GM15510 (cell line): ENCODE measurements around the gene RNF215.

ENCODE experiments used
- POLR2A ChIP-seq: IDR thresholded peaks from 3 replicates; pipeline ENCODE4 v1.6.1; 2011; ENCODE audit warnings: borderline replicate concordance; ENCODE audit not compliant: insufficient read length; ENCODE audit errors: extremely low read depth

RNF215 gene

DNA sequence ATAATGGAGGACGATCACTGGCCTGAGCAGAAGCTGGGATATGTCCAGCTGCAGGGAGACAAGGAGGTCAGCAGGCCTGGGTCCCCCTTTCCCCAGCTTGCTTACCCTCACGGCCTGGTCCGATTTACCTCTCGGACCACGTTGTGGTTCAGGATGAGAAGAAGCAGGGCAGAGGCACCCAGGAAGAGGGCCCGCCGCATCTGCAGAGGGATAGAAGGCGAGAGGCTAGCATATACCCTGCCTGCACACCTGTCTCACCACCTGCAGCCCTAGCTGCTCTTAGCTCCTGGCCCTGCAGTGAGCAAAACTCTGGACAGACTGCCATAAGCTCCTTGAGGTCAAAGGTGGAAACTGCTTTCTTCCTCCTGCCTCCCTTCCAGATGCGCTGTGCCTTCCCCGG lies 1.3 kb downstream of the RNF215 start:
- TF ChIP-seq POLR2A = no peak

DNA sequence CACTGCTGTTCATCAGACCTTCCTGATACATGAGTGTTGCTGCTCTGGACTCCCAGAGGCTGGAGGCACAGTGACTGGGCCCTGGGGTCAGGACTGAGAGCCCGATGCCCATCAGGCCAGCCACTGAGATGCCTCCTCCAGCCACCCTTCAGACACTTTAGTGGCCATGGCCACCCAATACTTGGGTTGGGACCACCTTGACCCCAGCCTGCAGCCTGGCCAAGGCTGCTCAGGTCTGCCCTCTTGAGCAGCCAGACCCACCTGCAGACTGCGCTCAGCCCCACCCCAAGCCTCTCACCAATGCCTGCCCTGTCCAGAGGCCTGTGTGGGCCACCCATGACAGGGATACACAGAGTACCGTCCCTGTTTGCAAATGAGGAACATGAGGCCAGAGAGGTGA lies 4.2 kb downstream of the RNF215 start:
- TF ChIP-seq POLR2A = no peak

DNA sequence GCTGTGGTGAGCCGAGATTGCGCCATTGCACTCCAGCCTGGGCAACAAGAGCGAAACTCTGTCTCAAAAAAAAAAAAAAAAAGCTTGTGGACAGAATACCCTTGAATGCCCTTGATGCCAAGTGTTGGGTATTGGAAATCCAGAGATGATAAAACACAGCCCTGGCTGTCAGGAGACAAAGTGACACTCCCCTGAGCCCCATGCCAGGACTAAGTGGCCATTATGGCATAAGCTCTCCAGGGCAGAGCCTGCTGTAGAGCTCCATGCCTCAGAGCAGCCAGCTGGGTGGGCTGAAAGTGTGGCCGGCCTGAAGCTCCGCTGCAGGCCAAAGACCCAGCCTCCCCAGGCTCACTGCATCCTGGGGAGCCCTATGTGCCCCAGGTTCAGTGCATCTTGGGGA lies 4.9 kb downstream of the RNF215 start:
- no peak for TF ChIP-seq POLR2A

DNA sequence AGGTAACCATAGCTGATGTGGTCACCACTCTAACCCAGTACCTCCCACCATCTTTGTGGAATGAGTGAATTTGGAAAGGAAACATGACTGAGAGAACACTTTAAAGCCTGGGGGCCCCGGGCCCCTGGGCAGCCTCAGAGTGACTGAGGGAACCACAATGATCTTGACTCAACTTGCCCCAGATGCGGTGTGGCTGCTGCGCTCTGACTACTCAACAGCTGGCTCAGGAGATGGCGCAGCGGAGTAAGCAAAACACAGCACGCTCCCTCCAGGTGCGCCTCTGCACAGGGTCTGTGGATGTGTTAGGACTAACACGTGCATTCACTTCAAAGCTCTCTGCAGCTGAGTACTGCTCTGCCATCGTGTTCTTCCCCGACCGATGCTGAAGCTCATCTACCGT lies 5.9 kb downstream of the RNF215 start:
- TF ChIP-seq POLR2A = no peak

DNA sequence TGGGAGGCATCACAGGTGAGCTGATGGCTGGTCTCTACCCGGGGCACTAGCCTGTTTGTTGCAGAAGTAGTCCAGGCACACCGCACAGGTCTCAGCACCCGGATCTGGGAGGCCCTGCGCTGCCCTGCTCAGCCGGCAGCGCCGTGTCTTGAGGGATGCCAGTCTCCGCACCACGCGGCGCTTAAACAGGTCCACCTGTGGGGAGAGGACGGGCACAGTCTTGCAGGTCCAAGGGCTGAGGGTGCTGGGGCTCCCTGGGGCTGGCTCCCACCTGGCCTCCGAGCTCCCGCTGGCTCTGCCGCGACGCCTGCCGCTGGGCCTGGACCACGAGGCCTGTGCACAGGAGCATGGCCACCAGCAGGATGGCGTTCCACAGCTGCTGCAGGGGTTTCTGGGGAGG lies 7.2 kb downstream of the RNF215 start:
- no peak for TF ChIP-seq POLR2A

DNA sequence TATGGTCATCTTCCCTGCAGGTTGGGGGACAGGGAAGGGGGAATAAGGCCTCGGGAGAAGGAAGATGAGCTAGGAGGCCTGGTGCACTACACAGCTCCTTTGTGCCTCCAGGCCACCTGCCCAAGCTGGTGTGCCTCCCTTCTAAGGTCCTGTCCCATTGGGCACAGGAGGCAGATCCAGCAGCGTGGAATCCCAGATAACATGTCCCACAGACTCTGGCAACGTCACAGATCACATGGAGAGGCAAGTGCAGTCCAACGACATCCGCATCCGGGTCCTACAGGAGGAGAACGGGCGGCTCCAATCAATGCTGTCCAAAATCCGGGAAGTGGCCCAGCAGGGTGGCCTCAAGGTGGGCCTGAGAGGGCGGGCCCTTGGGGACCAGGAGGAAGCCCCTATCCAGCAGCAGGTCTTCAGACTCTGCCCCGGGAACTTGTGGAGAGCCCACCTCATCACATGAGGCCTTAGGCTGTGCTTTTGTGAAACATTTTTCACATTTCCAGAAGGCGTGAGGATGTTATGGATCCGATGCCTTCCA lies 11.8 kb downstream of the RNF215 start:
- TF ChIP-seq POLR2A = no peak

DNA sequence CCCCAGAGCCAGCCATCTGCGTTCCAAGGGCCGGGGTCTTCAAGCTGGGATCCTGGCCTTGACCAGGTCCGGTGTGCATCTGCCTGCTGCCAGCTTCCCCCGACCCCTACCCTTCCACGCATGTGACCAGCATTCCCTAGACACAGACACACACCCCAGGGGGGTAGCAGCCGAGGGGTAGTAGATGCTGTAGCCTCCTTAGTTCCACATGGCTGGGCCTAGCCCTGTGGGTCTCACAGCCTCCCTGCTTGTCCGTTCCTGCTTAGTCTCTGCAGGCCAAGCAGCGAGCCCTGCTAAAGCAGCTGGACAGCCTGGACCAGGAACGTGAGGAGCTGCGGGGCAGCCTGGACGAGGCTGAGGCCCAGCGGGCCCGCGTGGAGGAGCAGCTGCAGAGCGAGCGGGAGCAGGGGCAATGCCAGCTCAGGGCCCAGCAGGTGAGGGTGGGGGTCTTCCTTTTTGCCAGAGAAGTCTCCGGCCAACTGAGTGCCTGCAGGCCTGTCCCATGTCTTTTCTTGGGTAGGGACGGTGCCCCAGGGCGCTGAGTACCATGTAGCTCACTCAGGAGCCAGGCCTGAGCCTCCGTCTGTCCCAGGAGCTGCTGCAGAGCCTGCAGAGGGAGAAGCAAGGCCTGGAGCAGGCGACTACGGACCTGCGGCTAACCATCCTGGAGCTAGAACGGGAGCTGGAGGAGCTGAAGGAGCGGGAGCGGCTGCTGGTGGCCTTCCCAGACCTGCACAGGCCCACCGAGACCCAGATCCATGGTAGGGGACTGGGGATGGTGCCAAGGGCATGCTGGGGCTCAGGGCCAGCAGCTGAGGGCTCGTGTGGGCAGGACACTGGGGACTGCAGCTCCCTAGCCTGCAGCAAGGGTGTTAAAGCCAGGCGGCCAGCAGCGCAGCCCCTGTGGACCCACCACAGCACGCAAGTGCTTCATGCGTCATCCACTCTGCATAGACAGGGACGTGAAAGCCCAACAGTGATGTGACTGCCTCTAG lies 13.6 kb downstream of the RNF215 start:
- TF ChIP-seq POLR2A = no peak

DNA sequence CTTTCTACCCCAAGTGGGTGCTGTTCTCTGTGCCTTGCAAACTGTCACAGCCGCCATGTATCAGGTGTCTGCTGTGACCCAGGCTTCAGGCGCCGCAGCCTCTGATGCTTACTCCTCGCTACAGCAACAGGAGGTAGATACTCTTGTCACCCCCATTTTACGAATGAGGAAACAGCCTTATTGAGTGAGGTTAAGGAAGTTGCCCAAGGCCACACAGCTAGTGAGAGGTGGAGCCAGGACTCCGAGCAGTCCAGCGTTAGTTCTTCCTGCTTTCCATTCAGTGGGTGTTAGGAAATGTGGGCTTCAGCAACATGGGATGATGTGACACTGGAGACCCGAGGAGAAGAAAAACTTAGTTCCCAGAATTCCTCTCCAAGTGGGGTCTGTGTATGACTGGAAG lies 14.3 kb downstream of the RNF215 start:
- TF ChIP-seq POLR2A = no peak

DNA sequence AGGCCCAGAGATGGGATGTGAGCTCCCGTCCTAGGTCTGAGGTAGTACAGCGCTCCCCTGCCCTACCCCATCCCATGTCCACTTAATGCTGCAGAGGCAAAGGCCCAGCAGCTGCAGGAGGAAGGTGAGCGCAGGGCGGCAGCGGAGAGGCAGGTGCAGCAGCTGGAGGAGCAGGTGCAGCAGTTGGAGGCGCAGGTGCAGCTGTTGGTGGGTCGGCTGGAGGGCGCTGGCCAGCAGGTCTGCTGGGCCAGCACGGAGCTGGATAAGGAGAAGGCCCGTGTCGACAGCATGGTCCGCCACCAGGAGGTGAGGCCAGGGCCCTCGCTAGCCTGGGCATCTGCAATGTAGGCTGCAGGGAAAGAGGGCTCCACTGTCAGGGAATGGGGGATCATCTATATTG lies 15.2 kb downstream of the RNF215 start:
- no peak for TF ChIP-seq POLR2A

DNA sequence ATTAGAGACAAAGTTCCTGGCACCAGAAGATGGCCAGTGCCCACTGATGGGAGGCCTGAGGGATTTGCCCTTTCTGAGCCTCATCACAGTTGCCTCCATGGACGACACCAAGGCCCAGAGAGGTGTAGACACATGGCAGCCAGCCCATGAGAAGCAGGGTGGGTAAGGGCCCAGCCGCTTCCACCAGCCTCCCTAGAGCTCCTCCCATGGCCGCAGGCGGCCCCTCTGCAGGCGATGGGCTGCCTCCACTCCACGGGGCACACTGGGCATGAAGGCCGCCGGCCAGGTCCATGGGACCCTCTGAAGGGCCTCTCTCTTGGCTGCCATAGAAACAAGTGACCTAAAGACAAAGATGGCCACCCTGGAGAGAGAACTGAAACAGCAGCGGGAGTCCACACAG lies 15.9 kb downstream of the RNF215 start:
- no peak for TF ChIP-seq POLR2A

DNA sequence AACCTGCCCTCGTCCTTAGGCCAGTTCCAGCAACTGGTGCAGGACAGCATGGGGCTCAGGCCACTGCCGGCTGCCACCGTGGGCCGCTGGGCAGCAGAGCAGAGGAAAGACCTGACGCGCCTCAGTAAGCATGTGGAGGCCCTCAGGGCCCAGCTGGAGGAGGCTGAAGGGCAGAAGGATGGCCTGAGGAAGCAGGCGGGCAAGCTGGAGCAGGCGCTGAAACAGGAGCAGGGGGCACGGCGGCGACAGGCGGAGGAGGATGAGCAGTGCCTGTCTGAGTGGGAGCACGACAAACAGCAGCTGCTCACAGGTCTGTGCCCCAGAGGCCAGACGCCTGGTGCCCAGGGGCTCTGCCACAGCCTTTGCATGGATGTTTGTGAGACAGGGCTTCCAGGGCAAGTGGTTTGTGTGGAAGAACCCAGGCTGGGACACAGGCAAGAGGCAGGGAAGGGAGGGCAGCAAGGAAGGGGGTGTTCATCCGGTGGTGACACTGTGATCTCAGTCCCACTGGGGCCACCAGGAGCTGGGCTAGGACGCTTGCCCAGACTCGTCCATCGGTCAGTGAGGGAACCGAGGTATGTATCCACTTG lies 16.5 kb downstream of the RNF215 start:
- TF ChIP-seq POLR2A = no peak

DNA sequence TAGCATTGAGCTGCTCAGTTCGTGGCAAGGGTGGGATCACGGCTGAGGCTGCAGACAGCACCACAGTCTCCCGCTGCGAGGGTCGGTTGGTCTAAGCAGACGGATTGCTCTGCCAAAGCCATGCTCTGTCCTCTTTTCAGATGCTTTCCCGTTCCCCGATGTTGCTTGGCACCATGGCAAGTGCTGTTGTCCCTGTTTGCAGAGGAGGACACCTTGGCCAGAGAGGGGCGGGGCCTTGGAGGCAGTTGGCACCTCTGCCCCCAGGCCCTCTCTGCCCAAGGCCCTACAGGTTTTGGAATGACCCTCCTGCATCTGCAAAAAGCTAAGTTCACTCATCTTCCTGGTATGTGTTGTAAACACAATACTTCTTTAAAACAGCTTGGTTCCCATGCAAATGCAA lies 18.8 kb downstream of the RNF215 start:
- TF ChIP-seq POLR2A = no peak

DNA sequence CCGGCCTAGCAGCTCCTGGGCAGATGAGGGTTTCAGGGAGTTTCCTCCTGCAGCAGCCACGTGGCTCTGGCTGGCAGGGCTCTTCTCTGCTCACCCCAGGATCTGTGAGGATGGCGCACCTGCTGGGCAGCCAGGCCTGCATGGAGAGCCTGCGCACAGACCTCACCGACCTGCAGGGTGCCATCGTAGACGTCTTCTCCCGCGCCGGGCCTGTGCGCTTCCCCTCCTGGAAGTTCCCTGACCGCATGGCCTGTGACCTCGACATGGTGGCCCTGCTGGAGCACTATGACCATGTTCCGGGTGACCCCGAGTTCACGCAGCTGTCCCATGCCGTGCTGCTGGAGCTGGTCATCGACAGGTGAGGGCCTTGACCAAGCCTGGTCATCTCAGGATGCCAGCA lies 21.3 kb downstream of the RNF215 start:
- TF ChIP-seq POLR2A = no peak

DNA sequence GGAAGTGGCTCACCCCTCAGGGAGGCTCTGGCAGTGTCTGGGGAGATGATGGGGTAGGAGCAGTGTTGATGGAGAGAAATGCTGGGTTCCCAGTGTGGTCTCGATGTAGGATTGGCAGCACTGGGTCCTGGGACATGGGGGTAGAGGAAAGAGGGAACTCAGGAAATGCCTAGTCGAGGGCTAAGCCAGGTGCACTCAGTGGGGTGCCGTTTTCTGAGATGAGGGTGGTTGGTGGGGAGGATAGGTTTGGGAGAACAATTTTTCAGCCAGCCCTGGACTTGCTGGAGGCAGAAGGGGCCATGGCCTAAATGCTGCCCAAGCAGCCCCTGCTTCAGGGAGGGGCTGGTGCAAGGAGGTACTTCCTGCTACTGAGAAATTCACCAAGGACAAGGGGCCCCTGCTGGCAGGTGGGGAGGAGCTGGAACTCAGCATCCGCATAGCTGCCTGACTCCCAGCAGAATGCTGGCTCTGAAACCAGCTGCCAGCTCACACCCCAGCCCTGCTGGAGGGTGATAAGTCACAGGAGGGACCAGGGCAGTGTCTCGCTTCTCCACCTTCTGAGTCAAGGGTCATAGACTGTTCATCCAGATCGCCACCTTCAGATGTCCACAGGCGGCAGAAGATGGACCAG lies 24.4 kb downstream of the RNF215 start:
- TF ChIP-seq POLR2A = no peak

DNA sequence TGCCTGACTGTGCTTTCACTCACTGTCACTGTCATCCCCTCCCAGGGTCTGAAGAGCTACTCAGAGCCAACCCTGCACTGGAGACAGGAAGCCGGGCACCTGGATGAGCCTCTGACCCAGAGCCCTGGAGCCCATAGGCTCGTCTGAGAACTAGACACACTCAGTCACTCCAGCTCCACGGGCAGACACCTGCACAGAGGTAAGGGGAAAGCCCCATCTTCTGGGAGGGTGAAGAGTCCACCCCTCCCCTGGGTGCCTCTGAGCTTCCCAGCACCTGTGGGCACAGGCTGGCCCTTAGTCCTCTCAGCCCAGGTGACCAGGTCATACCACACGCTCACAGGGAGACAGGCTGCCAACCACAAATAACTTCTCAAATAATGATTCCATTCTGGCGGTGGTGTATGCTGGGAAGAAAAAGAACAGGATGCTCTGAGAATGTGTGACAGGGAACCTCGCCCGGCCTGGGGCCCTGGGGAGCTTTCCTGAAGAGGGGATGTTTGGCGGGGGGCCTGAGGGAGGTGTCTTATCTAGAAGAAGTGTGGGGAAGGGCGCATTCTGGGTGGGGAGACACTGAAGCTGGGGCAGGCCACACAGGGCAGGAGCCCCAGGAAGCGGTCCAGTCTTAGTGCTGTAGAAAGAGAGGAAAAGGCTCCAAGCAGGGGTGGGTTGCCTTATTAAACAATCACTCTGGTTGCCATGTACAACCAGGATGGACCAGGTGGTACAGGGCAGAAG lies 25.1 kb downstream of the RNF215 start:
- no peak for TF ChIP-seq POLR2A
